GM23248 (cell line): ENCODE results near the gene PDGFRB. TPM values are rescaled to one million over a fixed set of nuclear protein-coding genes. Genes with fewer than 3 reads are reported as not detected.
A peak's percentile ranks its signal among the peaks of the same experiment; 100 is the strongest.

Source experiments
- DNase-seq: peaks from one replicate; pipeline ENCODE4 v3.0.0-alpha.2; 2015
- H2AFZ ChIP-seq: fragments of 200-600 bp; sonication (generic); 2 replicates; pipeline ENCODE4 v1.6.1; 2016; ENCODE audit warnings: antibody characterized with exemption
- H3F3A ChIP-seq: fragments of 200-600 bp; sonication (generic); 2 replicates; pipeline ENCODE4 v1.6.1; 2016; ENCODE audit warnings: mild to moderate bottlenecking, antibody characterized with exemption, mixed run types; ENCODE audit not compliant: insufficient read depth
- H3K27ac ChIP-seq: fragments of 200-600 bp; sonication (generic); 2 replicates; pipeline ENCODE4 v1.5.1; 2016; ENCODE audit warnings: mild to moderate bottlenecking
- H3K27me3 ChIP-seq: fragments of 200-600 bp; sonication (generic); replicated peaks from 2 replicates; pipeline ENCODE4 v1.6.1; 2016; ENCODE audit warnings: mild to moderate bottlenecking; ENCODE audit not compliant: insufficient read depth
- H3K36me3 ChIP-seq: fragments of 200-600 bp; sonication (generic); 2 replicates; pipeline ENCODE4 v1.6.1; 2016; ENCODE audit warnings: low read depth, mild to moderate bottlenecking
- H3K4me1 ChIP-seq: fragments of 200-600 bp; sonication (generic); 2 replicates; pipeline ENCODE4 v1.6.1; 2016; ENCODE audit warnings: mild to moderate bottlenecking; ENCODE audit not compliant: insufficient read depth
- H3K4me2 ChIP-seq: fragments of 200-600 bp; sonication (generic); one replicate; pipeline ENCODE4 v1.6.1; 2016; ENCODE audit warnings: mild to moderate bottlenecking; ENCODE audit not compliant: unreplicated experiment
- H3K4me3 ChIP-seq: fragments of 200-600 bp; sonication (generic); 2 replicates; pipeline ENCODE4 v1.5.1; 2016; ENCODE audit warnings: mild to moderate bottlenecking
- H3K79me2 ChIP-seq: fragments of 200-600 bp; sonication (generic); 2 replicates; pipeline ENCODE4 v1.6.1; 2016; ENCODE audit warnings: mild to moderate bottlenecking; ENCODE audit not compliant: insufficient read depth
- H3K9ac ChIP-seq: fragments of 200-600 bp; sonication (generic); 2 replicates; pipeline ENCODE4 v1.6.1; 2016; ENCODE audit warnings: mild to moderate bottlenecking
- H3K9me2 ChIP-seq: fragments of 200-600 bp; sonication (generic); 2 replicates; pipeline ENCODE4 v1.6.1; 2016; ENCODE audit warnings: mixed run types, mild to moderate bottlenecking, moderate library complexity; ENCODE audit not compliant: insufficient read depth
- H3K9me3 ChIP-seq: fragments of 200-600 bp; sonication (generic); one replicate; pipeline ENCODE4 v1.6.1; 2017; ENCODE audit warnings: low read depth
- H4K20me1 ChIP-seq: fragments of 200-600 bp; sonication (generic); 2 replicates; pipeline ENCODE4 v1.6.0; 2016; ENCODE audit not compliant: insufficient read depth
- EZH2 ChIP-seq: fragments of 200-600 bp; sonication (generic); IDR thresholded peaks from 2 replicates; pipeline ENCODE4 v1.6.1; 2018; ENCODE audit warnings: antibody characterized with exemption, mild to moderate bottlenecking; ENCODE audit not compliant: insufficient read depth, poor library complexity, severe bottlenecking
- EZH2phosphoT487 ChIP-seq: fragments of 200-600 bp; sonication (generic); IDR thresholded peaks from 2 replicates; pipeline ENCODE4 v1.6.1; 2018; ENCODE audit warnings: antibody characterized with exemption, moderate library complexity, mild to moderate bottlenecking, low read depth; ENCODE audit not compliant: insufficient read depth
- WGBS, 2 experiments: methylation state at CpG; one replicate each; pipeline ENCODE4 v1.1.6; 2015 to 2017; ENCODE audit warnings: low lambda C conversion rate in 2 of 2, low coverage in 1 of 2; ENCODE audit errors: missing lambda C conversion rate in 2 of 2; 5-methylcytosine and 5-hydroxymethylcytosine counted together
- in situ Hi-C: fragments of 300-500 bp; cut with MboI; formaldehyde crosslinking; loops from 2 replicates; pipeline ENCODE4 v1.15.0; 2020
- polyA plus RNA-seq: library from polyadenylated mRNA; unstranded; fragments of >200 nt; fragmentation: Nextera tagmentation; extraction: Ambion mirVana; gene quantifications from 2 replicates; pipeline ENCODE4 v1.2.1, GENCODE V29; 2016
- total RNA-seq: library from RNA; depleted of rRNA; stranded (reverse); fragments of >200 nt; shearing (Covaris generic); gene quantifications from 2 replicates; pipeline ENCODE4 v1.2.3, GENCODE V29; 2014

The PDGFRB gene
- total and polyA plus RNA-seq, 2 experiments from 2014 or later = 155 to 205 TPM

- WGBS, 2 experiments = 30 to 34% methylated on average over 25 of the region's 25 CpGs
- no peaks in the 10 kb centered on the region for H4K20me1 ChIP-seq
- in situ Hi-C loops = no loop called here
Observed at GRCh38 chr5:150129813-150130492, 25.7 kb downstream of the PDGFRB start.

GRCh38 chr5:150129454-150129812 lies 26.2 kb downstream of the PDGFRB start:
- Histone ChIP-seq H3K4me3 (no peak overlapping the region), H3K9me2 (no peaks in the 10 kb centered on the region), H3K9me3 (no peaks in the 10 kb centered on the region), H4K20me1 (no peaks in the 10 kb centered on the region), H3K27me3 (no peaks in the 10 kb centered on the region), H3F3A (peaks cover 34% of the 10 kb centered on the region), H3K4me1 (peaks cover 24% of the 10 kb centered on the region), H2AFZ (no peak overlapping the region), H3K27ac (no peak overlapping the region), H3K9ac (no peak overlapping the region), H3K4me2 (no peak overlapping the region), H3K79me2 (peaks cover 25% of the 10 kb centered on the region), H3K36me3 (peaks cover 59% of the 10 kb centered on the region)
- DNase-seq = no peak
- TF ChIP-seq EZH2phosphoT487 (no peak), EZH2 (no peak)
- in situ Hi-C loops = no loop called here
- 72 to 79% methylated on average over 8 of the region's 8 CpGs for WGBS, 2 experiments

More at GRCh38 chr5:150129813-150130492, 25.7 kb downstream of the PDGFRB start:
- TF ChIP-seq EZH2 = no peak
- no peak for TF ChIP-seq EZH2phosphoT487
- DNase-seq = peak; percentile 84
- no peak overlapping the region for H3K27ac ChIP-seq
- peaks cover 24% of the 10 kb centered on the region for H3K4me1 ChIP-seq
- H3K4me2 ChIP-seq = no peak overlapping the region
- H3K79me2 ChIP-seq = peaks cover 25% of the 10 kb centered on the region
- H3K9me2 ChIP-seq = no peaks in the 10 kb centered on the region
- H3K36me3 ChIP-seq = peaks cover 59% of the 10 kb centered on the region
- peaks cover 34% of the 10 kb centered on the region for H3F3A ChIP-seq
- no peaks in the 10 kb centered on the region for H3K27me3 ChIP-seq
- no peak overlapping the region for H3K9ac ChIP-seq
- no peaks in the 10 kb centered on the region for H3K9me3 ChIP-seq
- no peak overlapping the region for H2AFZ ChIP-seq
- no peak overlapping the region for H3K4me3 ChIP-seq

DNA sequence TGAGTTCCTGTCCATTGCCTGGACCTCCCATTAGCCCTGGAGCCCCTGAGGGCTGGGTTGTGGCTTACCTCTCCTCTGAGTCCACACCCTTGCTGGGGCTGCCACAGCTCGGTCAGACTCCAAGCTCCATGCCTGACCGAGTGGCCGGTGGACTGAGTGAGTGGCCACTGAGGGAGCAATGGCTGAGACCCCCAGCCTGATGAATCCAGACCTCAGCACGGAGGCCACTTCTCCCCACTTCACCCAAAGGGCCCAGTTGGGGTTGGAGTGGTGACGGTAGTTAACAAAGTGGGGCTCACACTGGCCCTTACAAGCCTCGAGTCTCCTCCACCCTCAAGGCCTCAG lies 28.8 kb downstream of the PDGFRB start:
- Histone ChIP-seq H3K4me1 (peaks cover 12% of the 10 kb centered on the region), H3K4me3 (no peak overlapping the region), H3F3A (peaks cover 21% of the 10 kb centered on the region), H3K4me2 (no peak overlapping the region), H3K9me2 (no peaks in the 10 kb centered on the region), H3K27ac (no peak overlapping the region), H3K27me3 (no peaks in the 10 kb centered on the region), H3K79me2 (peaks cover 17% of the 10 kb centered on the region), H4K20me1 (no peaks in the 10 kb centered on the region), H2AFZ (no peak overlapping the region), H3K9ac (no peak overlapping the region), H3K36me3 (peaks cover 73% of the 10 kb centered on the region), H3K9me3 (no peaks in the 10 kb centered on the region)
- 74 to 89% methylated on average over 6 of the region's 6 CpGs for WGBS, 2 experiments
- no peak for DNase-seq
- in situ Hi-C loops = no loop called here
- TF ChIP-seq EZH2phosphoT487 (no peak), EZH2 (no peak)

GRCh38 chr5:150126199-150126920 lies 29.3 kb downstream of the PDGFRB start:
- H3K79me2 ChIP-seq = peaks cover 17% of the 10 kb centered on the region
- no peak overlapping the region for H3K27ac ChIP-seq
- no peak overlapping the region for H3K9ac ChIP-seq
- H3K4me1 ChIP-seq = peaks cover 7% of the 10 kb centered on the region; the same call in 1 of the 2 replicates
- no peak for DNase-seq
- H3F3A ChIP-seq = peaks cover 17% of the 10 kb centered on the region
- no peaks in the 10 kb centered on the region for H3K9me3 ChIP-seq
- H2AFZ ChIP-seq = no peak overlapping the region
- no peaks in the 10 kb centered on the region for H3K27me3 ChIP-seq
- H4K20me1 ChIP-seq = no peaks in the 10 kb centered on the region
- H3K4me2 ChIP-seq = no peak overlapping the region
- H3K9me2 ChIP-seq = no peaks in the 10 kb centered on the region
- in situ Hi-C loops = no loop called here
- TF ChIP-seq EZH2 = no peak
- no peak for TF ChIP-seq EZH2phosphoT487
- WGBS, 2 experiments = 86 to 88% methylated on average over 10 of the region's 10 CpGs
- peaks cover 77% of the 10 kb centered on the region for H3K36me3 ChIP-seq
- no peak overlapping the region for H3K4me3 ChIP-seq
